Limb (tissue), 2 donors: ENCODE measurements around the gene ZNF581.
A peak's percentile ranks its signal among the peaks of the same experiment; 100 is the strongest.

Experiments
- DNase-seq, 2 donors: peaks; one replicate each; pipeline ENCODE4 v3.0.0-alpha.2; 2016; ENCODE audit errors: extremely low spot score in 2 of 2

Gene ZNF581

DNA sequence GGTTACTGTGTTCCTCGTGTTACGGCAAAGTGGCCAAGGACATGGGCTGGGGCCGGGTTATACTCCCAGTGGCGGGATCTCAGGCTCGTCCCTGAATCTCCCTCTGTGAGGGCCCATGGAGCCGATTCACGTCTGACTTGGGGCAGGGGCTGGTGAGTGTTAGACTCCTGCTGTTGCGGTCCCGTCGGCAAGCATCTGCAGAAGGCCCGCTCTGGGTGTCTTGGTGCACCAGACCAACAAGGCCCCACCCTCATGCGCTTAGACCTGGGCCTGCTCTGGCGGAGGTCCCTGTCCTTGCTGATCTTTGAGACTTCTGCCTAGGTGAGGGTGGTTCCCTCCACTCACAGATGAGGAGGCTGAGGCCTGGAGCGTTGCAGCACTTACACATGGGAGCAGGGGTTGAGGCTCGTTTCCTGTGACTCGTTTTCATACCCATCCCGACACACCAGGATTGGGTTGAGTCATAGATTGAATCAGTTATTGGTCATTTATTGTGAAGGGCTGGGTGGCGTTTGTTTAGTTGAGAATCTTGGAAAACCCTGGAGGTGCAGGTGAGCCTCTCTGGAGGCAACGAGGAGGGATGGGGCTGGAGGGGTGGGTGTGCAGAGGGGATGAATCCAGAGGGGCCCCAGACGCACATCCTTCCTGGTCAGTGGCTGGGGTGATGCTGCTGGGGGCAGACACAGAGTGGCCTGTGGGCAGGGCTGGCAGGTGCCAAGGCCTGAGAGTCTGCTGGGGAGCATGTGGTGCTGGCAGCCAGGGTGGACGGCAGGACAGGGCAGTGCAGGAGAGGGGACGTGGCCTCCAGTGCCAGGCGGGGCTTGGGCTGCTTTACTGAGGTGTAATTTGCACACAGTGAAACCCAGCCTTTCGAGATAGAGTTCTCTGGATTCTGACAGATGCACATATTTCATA is 36.2 kb downstream of the ZNF581 start:
- DNase-seq = no peak

DNA sequence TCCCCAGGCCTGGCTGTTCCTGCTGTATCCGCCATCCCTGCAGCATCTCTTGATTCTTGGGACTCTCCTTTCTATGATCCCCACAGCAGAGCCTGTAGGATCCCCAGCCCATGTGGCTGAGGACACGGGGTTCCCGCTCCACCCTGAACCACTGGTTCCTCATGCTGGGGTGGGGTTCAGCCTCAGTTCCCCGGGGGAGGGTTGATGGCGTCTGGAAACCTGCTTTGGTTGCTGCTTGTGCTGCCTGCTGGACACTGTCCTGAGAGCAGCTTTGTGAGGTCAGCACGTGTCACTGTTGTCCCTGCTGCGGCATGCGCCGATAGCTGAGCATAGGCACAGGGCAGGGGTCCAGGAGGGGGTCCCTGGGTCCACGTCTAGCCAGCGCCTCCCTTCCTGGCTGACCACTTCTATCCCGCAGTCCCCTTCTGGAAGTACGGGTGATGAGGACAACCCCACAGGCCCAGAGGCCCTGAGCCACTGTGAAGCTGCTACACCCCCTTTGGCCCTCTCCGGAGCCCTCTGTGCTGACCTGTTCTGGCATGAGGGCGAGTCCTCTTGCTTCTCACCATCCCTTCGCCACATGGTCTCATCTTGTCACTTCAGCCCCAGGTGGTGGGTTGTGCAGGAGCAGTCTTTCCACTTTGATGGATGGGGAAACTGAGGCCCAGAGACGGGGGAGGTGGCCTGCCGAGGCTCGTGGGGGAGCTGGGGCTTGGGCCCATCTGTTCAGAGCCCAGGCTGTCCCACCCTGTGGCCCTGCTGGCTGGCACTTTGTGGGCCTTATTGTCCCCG is 37.1 kb downstream of the ZNF581 start:
- no peak for DNase-seq

DNA sequence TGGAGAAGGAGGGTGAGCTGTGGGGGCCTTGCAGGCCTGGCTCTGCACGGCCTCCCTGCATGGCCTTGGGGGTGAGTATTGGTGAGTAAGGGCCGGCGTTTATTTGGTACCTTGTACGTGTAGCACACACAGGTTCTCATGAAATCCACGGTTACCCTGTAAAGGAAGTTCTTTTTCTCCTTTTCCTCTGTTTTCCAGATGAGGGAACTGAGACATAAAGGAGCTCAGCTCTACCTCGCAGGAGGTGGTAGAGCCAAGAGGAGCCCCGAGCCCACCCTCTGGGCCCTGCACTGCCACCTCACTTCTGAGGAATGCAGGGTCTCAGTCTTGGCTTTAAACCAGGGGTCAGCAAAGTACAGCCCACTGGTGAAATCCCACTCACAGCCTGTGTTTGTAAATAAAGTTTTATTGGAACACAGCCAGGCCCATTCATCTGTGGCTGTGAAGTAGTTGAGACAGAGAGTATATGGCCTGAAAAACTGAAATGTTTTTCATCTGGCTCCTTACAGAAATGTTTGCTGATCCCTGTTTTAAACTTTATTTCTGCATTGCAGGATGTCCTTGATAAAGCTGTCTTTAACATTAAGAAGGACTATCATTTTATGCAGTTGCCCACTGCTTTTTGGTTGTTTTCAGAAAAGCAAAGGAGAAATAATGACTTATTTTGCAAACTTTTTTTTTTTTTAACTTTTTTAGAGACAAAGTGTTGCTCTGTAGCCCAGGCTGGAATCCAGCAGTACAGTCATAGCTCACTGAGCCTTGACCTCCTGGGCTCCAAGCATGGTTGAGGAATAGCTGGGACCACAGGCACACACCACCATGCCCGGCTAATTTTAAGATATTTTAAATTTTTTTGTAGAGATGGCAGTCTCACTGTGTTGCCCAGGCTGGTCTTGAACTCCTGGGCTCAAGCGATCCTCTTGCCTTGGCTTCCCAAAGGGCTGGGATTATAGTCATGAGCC is 38.0 kb downstream of the ZNF581 start:
- no peak for DNase-seq

DNA sequence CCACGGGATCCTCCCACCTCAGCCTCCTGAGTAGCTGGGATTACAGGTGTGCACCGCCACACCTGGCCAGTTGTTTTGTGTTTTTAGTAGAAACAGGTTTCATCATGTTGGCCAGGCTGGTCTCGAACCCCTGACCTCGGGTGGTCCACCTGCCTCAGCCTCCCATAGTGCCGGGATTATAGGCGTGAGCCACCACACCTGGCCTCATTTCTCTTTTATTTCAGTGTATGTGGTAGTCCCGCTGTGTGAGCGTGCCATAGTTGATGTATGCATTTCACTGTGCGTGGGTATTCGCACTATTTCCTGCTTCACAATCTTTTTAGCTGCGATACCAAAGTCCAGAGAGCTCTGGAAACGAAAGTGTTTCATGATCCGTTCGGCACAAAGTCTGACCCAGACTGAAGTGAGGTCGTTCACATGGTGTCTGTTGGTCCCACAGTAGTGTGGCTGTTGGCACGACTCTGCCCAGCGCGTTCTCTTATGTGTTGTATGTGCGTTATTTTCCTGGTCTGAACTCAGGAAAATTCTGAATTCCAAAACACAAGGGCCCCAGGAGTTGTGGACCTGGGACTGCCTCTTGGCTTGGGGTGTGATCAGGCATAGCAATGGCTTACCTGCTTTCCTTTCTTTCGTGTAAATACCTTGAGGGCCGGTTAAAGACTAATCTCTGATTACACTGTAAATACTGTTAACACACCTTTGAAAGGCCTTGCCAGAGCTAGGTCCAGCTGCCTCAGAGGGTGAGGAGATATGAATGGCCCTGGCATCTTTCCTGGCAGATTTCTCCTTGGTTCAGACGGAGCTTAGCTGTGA is 40.2 kb downstream of the ZNF581 start:
- DNase-seq = no peak

DNA sequence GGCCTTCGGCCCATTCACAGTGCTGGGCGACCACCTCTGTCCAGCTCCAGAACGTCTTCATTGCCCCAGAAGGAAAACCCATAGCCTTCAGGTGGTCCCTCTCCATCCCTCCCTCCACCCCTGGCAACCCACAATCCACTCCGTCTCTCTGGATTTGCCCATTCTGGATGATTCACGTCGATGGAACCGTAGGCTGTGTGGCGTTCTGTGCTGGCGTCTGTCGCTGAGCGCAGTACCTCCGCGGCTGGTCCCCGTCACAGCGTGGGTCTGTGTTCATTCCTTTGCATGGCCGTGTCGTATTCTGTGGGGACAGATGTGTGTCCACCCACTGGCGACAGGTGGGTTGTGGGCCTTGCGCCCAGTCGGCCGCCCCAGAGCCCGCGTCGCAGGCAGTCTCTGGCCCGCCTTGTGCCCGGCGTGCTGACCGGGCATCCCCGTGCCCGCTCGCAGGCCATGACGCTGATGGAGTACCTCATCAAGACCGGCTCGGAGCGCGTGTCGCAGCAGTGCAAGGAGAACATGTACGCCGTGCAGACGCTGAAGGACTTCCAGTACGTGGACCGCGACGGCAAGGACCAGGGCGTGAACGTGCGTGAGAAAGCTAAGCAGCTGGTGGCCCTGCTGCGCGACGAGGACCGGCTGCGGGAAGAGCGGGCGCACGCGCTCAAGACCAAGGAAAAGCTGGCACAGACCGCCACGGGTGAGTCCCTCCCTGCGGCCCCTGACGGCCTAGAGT is 41.7 kb downstream of the ZNF581 start:
- DNase-seq = no peak

DNA sequence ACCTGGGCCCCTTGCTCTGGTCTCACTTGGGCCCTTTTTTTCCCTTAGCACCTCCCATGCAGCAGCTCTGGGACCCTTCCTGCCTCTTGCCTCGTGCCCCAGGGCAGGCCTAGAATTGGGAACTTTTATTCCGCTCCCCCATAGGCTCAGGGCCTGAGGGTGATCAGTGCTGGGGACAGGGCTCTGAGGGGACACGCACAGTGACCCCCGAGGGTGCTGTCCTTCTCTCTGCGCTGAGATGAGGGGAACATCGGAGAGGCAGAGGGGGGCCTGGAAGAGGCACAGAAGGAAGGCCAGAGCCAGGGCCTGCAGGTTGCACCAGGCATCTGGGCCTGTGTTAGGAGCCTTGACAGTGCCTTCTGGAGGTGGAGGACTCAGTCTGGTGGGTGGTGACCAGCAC is 42.3 kb downstream of the ZNF581 start:
- no peak for DNase-seq

DNA sequence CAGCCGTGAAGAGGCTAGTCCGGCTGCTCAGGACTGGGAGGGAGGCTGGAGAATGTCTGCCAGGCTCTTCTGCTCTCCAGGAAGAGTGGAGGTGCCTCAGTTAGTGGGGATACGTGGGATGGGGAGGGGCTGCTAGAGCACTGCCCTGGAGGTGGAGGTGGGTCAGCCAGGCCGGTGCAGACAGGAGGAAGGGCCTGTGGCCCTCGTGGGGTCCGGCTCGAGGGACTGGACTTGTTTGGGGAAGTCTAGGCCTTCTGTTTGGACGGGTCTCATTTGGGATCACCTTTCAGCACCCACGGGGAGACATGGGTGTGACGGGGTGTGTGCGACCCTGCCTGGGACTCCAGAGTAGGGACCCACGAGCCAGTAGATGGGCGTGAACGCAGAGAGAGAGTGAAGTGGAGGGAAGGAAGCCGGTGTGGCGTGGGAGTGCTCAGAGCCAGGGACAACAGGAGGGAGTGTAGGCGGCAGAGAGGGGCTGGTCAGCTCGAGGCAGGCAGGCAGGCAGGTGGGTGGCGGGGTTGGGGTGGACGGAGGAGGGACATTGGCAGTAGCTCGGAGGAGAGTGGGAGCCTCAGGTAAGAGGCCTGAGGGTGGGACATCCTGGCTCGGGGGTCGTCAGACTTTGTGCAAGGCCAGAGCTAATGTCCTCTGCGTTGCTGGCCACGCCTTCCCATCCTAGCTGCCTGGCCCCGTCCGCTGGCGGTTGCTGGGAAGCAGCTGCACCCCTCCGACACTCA is 43.0 kb downstream of the ZNF581 start:
- DNase-seq = no peak

DNA sequence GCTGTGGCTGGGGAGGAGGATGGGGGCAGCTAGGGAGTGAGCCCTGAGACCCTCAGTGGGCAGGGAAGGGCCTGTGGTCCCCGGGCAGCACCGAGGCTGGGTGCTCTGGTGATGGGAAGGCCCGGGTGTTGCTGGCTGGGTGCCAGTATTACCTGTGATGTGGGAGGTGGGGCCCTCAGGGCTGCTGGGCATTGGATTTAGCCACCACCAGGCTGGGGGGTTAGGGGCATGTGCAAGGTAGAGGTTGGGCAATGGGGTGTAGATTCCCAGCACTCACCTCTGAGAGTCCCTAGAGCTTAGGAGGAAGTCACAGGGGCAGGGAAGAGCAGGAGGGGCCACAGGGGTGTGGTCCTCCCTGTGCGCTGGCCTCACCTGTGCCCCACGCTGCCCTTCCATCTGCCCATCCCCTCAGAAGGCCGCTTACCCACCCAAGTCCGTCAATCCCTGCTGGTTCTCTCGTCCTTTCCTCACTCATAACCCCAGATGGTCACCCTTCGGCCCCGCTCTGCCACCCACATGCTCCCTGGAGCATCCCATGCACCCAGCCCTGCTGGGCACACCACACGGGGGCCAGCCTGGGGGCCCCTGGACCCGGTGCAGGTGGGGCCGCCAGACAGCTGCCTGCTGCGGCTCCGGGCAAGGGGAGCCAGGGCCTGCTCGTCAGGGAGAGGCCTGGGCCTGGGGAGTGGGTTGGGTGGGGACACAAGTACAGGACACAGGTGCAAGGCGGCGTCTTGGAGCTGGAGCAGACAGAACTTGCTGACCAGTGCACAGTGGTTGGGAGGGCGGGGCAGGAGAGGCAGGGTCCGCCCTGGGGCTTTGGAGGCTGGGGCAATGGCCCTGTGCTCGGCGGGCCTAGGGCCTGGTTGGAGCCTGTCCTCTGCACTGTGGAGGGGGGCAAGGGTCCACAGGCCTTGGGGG is 44.1 kb downstream of the ZNF581 start:
- no peak for DNase-seq

DNA sequence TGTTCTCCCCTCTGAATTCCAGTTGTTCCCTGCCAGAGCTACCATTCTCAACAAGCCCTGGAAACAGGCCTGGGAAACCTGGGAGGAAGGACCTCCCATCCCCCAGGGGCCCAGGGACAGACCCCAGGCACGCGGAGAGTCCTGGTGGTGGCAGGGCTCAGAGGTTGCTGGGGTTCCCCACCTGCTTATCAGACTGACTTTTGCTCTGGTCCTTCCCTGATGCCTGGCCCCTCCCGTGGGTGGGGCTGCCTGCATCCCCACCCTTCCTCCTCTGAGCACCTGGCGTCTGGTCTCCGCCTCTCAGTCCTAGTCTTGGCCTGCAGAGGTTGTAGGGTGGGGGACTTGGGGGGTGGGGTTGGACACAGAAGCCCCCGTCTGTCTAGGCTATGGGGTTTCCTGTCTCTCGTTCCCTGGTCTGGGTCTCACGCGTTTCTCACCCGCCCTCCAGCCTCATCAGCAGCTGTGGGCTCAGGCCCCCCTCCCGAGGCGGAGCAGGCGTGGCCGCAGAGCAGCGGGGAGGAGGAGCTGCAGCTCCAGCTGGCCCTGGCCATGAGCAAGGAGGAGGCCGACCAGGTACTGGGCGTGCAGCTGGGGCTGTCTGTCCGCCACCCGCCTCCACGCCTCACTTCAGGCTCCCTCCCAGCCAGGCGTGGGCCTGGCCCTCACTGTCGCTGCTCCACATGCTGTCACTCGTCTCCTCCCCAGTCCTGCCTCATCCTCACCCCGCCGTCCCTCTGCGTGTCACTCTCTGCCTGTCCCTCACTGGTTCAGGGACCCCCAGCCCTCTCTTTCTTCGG is 45.2 kb downstream of the ZNF581 start:
- DNase-seq = peak; percentile 59 to 65

DNA sequence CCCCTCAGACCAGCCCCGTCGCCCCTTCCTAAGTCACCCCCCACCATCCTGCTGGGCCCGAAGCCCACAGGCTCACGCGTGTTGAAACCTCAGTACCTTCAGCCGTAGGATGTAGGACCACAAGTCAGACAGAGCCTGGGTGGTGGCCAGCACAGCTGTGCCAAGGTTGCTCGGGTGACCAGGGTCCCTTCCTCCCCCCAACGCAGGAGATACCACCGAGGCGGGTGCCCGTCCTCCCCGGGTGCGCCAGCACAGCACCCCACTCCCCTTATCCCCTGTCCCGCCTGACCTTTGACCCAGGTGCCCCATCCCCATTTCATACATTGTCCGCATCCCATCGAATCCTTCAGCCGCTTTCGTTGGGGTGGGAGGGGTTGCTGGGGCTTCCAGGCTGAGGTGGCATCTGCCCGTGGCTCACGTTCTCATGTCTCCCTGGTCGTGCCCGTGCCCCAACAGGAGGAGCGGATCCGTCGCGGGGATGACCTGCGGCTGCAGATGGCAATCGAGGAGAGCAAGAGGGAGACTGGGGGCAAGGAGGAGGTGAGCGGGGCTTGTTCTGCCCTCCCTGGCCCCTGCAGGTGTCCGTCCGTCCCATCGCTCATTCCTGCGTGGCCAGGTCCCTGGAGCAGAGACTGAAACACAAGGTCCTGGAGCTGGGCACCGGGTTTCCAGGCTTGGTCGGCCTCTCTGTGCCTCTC is 46.1 kb downstream of the ZNF581 start:
- no peak for DNase-seq

DNA sequence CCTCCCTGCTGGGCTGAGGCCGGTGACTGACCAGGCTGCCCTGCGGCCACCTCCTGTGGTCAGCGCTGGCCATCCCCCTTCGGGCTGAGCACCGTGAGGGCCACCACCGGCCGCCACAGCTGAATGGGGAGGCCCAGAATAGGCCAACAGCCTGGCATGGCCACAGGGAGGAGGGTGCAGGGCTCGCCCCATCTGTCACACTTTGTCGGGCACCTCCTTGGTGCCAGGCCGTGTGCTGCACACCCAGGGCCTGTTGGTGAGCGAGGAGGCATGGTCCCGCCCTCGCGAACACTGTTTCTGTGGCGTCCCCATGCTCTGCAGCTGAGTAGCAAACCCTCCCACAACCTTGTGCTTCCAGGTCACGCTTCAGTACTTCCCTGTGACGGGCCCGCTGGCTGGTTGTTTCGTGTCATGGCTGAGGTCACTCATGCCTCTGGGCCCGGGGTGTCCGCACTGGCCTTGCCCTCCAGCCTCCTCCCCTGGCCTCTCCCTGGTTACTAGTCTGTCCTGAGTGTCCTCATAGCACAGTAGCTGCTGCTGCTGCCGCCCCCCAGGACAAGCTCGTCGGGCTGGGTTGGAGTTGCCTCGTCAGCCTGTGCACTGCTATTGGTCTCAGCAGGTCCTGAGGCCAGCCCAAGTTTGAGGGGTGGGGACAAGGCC is 46.8 kb downstream of the ZNF581 start:
- DNase-seq = no peak

DNA sequence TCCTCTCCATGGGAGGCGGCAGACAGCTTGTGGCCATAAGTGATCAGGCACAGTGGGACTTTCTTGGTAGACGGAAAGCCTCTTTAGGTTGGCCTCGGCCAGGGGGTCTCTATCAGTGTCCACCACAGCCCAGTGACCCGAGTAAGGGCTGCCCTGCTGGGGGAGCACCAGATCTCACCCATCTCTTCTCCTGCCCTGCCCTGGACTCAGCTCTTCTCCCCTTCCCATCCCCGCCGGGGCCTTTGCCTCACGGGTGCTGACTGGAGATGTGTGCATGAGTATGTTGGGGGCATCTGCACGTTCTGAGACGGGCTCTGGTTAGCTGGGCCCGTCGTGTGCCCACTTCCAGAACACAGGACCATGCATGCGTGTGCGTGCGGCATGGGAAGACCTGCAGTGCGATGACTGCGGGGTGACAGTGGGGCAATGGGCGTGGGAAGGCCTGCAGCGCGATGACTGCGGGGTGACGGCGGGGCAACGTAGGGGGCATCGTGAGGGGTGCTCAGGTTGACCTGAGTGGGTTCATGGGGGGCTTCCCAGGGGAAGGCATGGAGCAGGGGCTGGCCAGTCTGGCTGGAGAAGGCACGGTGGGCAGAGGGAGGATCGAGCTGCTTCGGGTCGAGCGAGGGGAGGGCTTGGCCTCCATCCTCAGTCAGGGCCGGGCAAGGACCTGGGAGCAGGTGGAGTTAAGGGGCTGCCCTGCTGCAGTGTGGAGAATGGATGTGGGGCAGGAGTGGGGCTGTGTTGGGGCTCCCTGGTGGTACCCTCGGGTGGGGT is 47.5 kb downstream of the ZNF581 start:
- no peak for DNase-seq

DNA sequence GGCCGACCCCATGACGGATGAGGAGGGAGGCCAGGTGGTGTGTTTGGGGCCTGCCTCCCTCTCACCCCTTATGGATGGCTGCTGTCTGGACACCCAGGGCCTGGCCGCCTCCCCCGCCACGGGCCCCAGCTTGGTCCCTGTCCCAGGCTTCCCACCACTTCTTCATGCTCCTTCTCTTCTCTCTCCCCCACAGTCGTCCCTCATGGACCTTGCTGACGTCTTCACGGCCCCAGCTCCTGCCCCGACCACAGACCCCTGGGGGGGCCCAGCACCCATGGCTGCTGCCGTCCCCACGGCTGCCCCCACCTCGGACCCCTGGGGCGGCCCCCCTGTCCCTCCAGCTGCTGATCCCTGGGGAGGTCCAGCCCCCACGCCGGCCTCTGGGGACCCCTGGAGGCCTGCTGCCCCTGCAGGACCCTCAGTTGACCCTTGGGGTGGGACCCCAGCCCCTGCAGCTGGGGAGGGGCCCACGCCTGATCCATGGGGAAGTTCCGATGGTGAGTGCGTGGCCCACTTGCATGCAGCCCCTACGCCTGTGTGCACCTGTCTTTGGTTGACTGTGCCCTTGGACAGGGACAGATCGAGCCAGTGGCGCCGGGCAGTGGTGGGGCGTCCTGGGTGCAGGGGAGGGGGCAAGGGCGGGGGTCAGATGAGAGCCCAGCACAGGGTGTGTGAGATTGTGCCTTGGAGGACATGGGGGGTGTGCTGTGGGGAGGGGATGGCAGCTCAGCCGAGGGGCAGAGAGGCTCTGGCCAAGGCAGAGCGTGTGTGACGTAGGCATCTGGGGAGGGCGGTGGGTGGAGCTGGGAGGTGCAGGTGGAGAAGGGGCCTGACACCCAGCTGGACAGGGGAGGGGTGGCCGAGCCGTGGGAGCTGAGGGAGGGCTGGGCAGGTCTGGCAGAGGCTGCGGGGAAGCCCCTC is 48.4 kb downstream of the ZNF581 start:
- no peak for DNase-seq

DNA sequence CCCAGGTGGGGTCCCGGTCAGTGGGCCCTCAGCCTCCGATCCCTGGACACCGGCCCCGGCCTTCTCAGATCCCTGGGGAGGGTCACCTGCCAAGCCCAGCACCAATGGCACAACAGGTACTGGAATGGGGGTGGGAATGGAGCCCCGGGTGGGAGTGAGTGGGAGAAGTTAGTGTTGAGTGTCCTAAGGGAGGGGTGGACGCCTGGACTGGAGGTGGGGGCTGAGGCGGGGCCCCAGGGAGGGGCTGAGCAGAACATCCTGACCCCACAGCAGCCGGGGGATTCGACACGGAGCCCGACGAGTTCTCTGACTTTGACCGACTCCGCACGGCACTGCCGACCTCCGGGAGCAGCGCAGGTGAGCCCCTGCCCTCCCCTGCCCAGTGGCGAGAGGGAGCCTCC is 49.2 kb downstream of the ZNF581 start:
- no peak for DNase-seq
